GM19468 (cell line): ENCODE data around the gene PLCG2.
"Not testable (repeated sequence)": the region's sequence is repeated elsewhere in the genome, so short reads cannot be mapped to it uniquely, and the experiment has no call there.

Experiments used
- ATAC-seq: cut with Tn5 transposase; IDR thresholded peaks from one replicate; pipeline ENCODE4 v1.9.1; 2021; ENCODE audit warnings: mild to moderate bottlenecking, moderate library complexity, moderate number of reproducible peaks; ENCODE audit not compliant: unreplicated experiment; ENCODE audit errors: extremely low read depth

Gene PLCG2

GRCh38 chr16:81752225-81752875 is 26.7 kb upstream of the PLCG2 start:
- peak; percentile 57 for ATAC-seq

GRCh38 chr16:81752876-81753227 is 26.2 kb upstream of the PLCG2 start:
- ATAC-seq, result no peak

GRCh38 chr16:81754858-81755257 is 24.2 kb upstream of the PLCG2 start:
- ATAC-seq, result no peak

- no peak for ATAC-seq
Measured at GRCh38 chr16:81755915-81756614, 23.0 kb upstream of the PLCG2 start.

GRCh38 chr16:81756615-81757356 is 22.3 kb upstream of the PLCG2 start:
- ATAC-seq, result no peak

GRCh38 chr16:81758376-81758775 is 20.7 kb upstream of the PLCG2 start:
- no peak for ATAC-seq

GRCh38 chr16:81762322-81762721 is 16.8 kb upstream of the PLCG2 start:
- ATAC-seq, result not testable (repeated sequence)

GRCh38 chr16:81765111-81765919 is 13.8 kb upstream of the PLCG2 start:
- no peak for ATAC-seq

GRCh38 chr16:81765969-81766368 is 13.1 kb upstream of the PLCG2 start:
- ATAC-seq, result no peak

GRCh38 chr16:81767987-81768592 is 11.0 kb upstream of the PLCG2 start:
- no peak for ATAC-seq

- ATAC-seq, result no peak
Measured at GRCh38 chr16:81770008-81770407, 9.1 kb upstream of the PLCG2 start.

- no peak for ATAC-seq
Measured at GRCh38 chr16:81774348-81774747, 4.7 kb upstream of the PLCG2 start.

GRCh38 chr16:81775570-81775969 is 3.5 kb upstream of the PLCG2 start:
- ATAC-seq, result no peak

- ATAC-seq, result no peak
Measured at GRCh38 chr16:81778231-81778630, 860 bp upstream of the PLCG2 start.

- no peak for ATAC-seq
Measured at GRCh38 chr16:81779536-81780320, 637 bp downstream of the PLCG2 start.

- ATAC-seq, result no peak
Measured at GRCh38 chr16:81780350-81780749, 1.3 kb downstream of the PLCG2 start.

- no peak for ATAC-seq
Measured at GRCh38 chr16:81782236-81782635, 3.1 kb downstream of the PLCG2 start.

GRCh38 chr16:81784072-81784795 is 5.1 kb downstream of the PLCG2 start:
- no peak for ATAC-seq
